HAP-1 (cell line): ENCODE results near the gene IMPDH2.
A peak's percentile ranks its signal among the peaks of the same experiment; 100 is the strongest.

Experiments used
- DNase-seq, 2 experiments: peaks; one replicate each; pipeline ENCODE4 v3.0.0-alpha.2; 2016 to 2020; ENCODE audit warnings: low spot score in 2 of 2
- H3K27me3 ChIP-seq: fragments of 250-450 bp; sonication (Bioruptor Pico); 2 replicates; pipeline ENCODE4 v1.5.1; 2020; ENCODE audit warnings: low read depth, mild to moderate bottlenecking, moderate library complexity
- H3K36me3 ChIP-seq: fragments of 250-450 bp; sonication (Bioruptor Pico); replicated peaks from 2 replicates; pipeline ENCODE4 v1.5.1; 2020; ENCODE audit warnings: mild to moderate bottlenecking
- H3K4me1 ChIP-seq: fragments of 250-450 bp; sonication (Bioruptor Pico); 2 replicates; pipeline ENCODE4 v1.5.1; 2020; ENCODE audit warnings: mild to moderate bottlenecking
- H3K4me3 ChIP-seq: fragments of 250-450 bp; sonication (Bioruptor Pico); 2 replicates; pipeline ENCODE4 v1.5.1; 2020; ENCODE audit warnings: mild to moderate bottlenecking, moderate library complexity
- H3K9me3 ChIP-seq: fragments of 250-450 bp; sonication (Bioruptor Pico); 2 replicates; pipeline ENCODE4 v1.5.1; 2020; ENCODE audit warnings: mild to moderate bottlenecking, moderate library complexity
- in situ Hi-C: fragments of 300-500 bp; cut with MboI; formaldehyde crosslinking; loops from 3 replicates; pipeline ENCODE4 v1.14.3; 2020; ENCODE audit warnings: low sequenced_read_pairs, inconsistent platforms, mixed read lengths

Gene IMPDH2

GRCh38 chr3:49006408-49007067 lies 22.7 kb downstream of the IMPDH2 start:
- H3K4me1 ChIP-seq: peaks cover 13% of the 10 kb centered on the region
- no peaks in the 10 kb centered on the region for H3K9me3 ChIP-seq
- H3K36me3 ChIP-seq: peaks cover under 1% of the 10 kb centered on the region
- H3K27me3 ChIP-seq: no peaks in the 10 kb centered on the region
- in situ Hi-C loops: no loop called here
- no peak for DNase-seq
- peak overlapping the region; percentile 79 for H3K4me3 ChIP-seq

- Histone ChIP-seq H3K4me1 (peaks cover 13% of the 10 kb centered on the region), H3K36me3 (no peaks in the 10 kb centered on the region), H3K9me3 (no peaks in the 10 kb centered on the region), H3K4me3 (peak overlapping the region; percentile 79), H3K27me3 (no peaks in the 10 kb centered on the region)
- in situ Hi-C loops: no loop called here
- no peak for DNase-seq
Measured at GRCh38 chr3:49005998-49006397, 23.2 kb downstream of the IMPDH2 start.

GRCh38 chr3:49005303-49005680 lies 23.9 kb downstream of the IMPDH2 start:
- no peak overlapping the region for H3K4me3 ChIP-seq
- no peak for DNase-seq
- no peaks in the 10 kb centered on the region for H3K9me3 ChIP-seq
- H3K27me3 ChIP-seq: no peaks in the 10 kb centered on the region
- no peaks in the 10 kb centered on the region; the same call in 1 of the 2 replicates for H3K36me3 ChIP-seq
- H3K4me1 ChIP-seq: peaks cover 13% of the 10 kb centered on the region
- in situ Hi-C loops: no loop called here

GRCh38 chr3:49004352-49005302 lies 24.6 kb downstream of the IMPDH2 start:
- no peaks in the 10 kb centered on the region for H3K27me3 ChIP-seq
- H3K4me3 ChIP-seq: no peak overlapping the region
- H3K4me1 ChIP-seq: peaks cover 13% of the 10 kb centered on the region
- no peaks in the 10 kb centered on the region for H3K9me3 ChIP-seq
- in situ Hi-C loops: no loop called here
- no peaks in the 10 kb centered on the region; the same call in 1 of the 2 replicates for H3K36me3 ChIP-seq
- peak in 1 of 2 experiments; percentile 43 for DNase-seq

GRCh38 chr3:49001155-49001554 lies 28.0 kb downstream of the IMPDH2 start:
- Histone ChIP-seq H3K9me3 (no peaks in the 10 kb centered on the region), H3K4me3 (no peak overlapping the region), H3K27me3 (no peaks in the 10 kb centered on the region), H3K36me3 (peaks cover under 1% of the 10 kb centered on the region), H3K4me1 (no peaks in the 10 kb centered on the region; the same call in 1 of the 2 replicates)
- in situ Hi-C loops: no loop called here
- DNase-seq: no peak

- Histone ChIP-seq H3K4me1 (no peaks in the 10 kb centered on the region), H3K36me3 (peaks cover 7% of the 10 kb centered on the region), H3K27me3 (no peaks in the 10 kb centered on the region), H3K4me3 (no peak overlapping the region), H3K9me3 (no peaks in the 10 kb centered on the region)
- in situ Hi-C loops: no loop called here
- DNase-seq: no peak
Measured at GRCh38 chr3:48999085-48999858, 29.9 kb downstream of the IMPDH2 start.

GRCh38 chr3:48997714-48998637 lies 31.2 kb downstream of the IMPDH2 start:
- DNase-seq: peak in 1 of 2 experiments; percentile 35
- in situ Hi-C loops: no loop called here
- H3K27me3 ChIP-seq: no peaks in the 10 kb centered on the region
- H3K9me3 ChIP-seq: no peaks in the 10 kb centered on the region
- peaks cover 7% of the 10 kb centered on the region for H3K36me3 ChIP-seq
- H3K4me3 ChIP-seq: no peak overlapping the region
- H3K4me1 ChIP-seq: no peaks in the 10 kb centered on the region

GRCh38 chr3:48997102-48997635 lies 32.0 kb downstream of the IMPDH2 start:
- Histone ChIP-seq H3K4me3 (no peak overlapping the region), H3K36me3 (peaks cover 7% of the 10 kb centered on the region)
- in situ Hi-C loops: no loop called here

GRCh38 chr3:48996640-48997039 lies 32.6 kb downstream of the IMPDH2 start:
- DNase-seq: no peak
- peaks cover 2% of the 10 kb centered on the region; the same call in 1 of the 2 replicates for H3K4me1 ChIP-seq
- peaks cover 7% of the 10 kb centered on the region for H3K36me3 ChIP-seq
- H3K9me3 ChIP-seq: no peaks in the 10 kb centered on the region
- no peaks in the 10 kb centered on the region for H3K27me3 ChIP-seq
- in situ Hi-C loops: no loop called here
- H3K4me3 ChIP-seq: no peak overlapping the region

More at GRCh38 chr3:48997102-48997635, 32.0 kb downstream of the IMPDH2 start:
- no peaks in the 10 kb centered on the region for H3K9me3 ChIP-seq
- no peaks in the 10 kb centered on the region for H3K4me1 ChIP-seq
- no peak for DNase-seq
- H3K27me3 ChIP-seq: no peaks in the 10 kb centered on the region

- Histone ChIP-seq H3K27me3 (no peaks in the 10 kb centered on the region), H3K36me3 (peaks cover 7% of the 10 kb centered on the region), H3K4me3 (no peak overlapping the region), H3K9me3 (no peaks in the 10 kb centered on the region), H3K4me1 (peaks cover 10% of the 10 kb centered on the region)
- DNase-seq: no peak
- in situ Hi-C loops: no loop called here
Measured at GRCh38 chr3:48993834-48994233, 35.4 kb downstream of the IMPDH2 start.

- in situ Hi-C loops: no loop called here
- H3K27me3 ChIP-seq: no peaks in the 10 kb centered on the region
- DNase-seq: no peak
- peaks cover 7% of the 10 kb centered on the region for H3K36me3 ChIP-seq
- no peaks in the 10 kb centered on the region for H3K9me3 ChIP-seq
- peaks cover 10% of the 10 kb centered on the region for H3K4me1 ChIP-seq
- peak overlapping the region; percentile 60 for H3K4me3 ChIP-seq
Measured at GRCh38 chr3:48991851-48992545, 37.2 kb downstream of the IMPDH2 start.
